Testis (tissue), 2 donors: ENCODE results near the gene RXFP1.

ENCODE experiments used
- CTCF ChIP-seq, 3 experiments: fragments of 450-650 bp in 2 of 3; fragments of 200-600 bp in 1 of 3; sonication (generic) in 1 of 3; IDR thresholded peaks; one replicate each; pipeline ENCODE4 v1.5.1; 2016 to 2019; ENCODE audit warnings: antibody characterized with exemption in 3 of 3, mild to moderate bottlenecking in 2 of 3, moderate library complexity in 1 of 3
- POLR2A ChIP-seq: fragments of 450-650 bp; IDR thresholded peaks from one replicate; pipeline ENCODE4 v1.6.1; 2017; ENCODE audit warnings: antibody characterized with exemption, mild to moderate bottlenecking, moderate library complexity

- TF ChIP-seq CTCF (IDR thresholded peaks at IDR 0.05): no peak
- TF ChIP-seq POLR2A: no peak
These were observed 100.6 kb downstream of the RXFP1 start for GRCh38 chr4:158622251-158622650.
